SK-N-SH (cell line): ENCODE measurements around the gene COBL. TPM values are rescaled to one million over a fixed set of nuclear protein-coding genes. Genes with fewer than 3 reads are reported as not detected.

Experiments used
- CTCF ChIA-PET: fragments of 300-600, 350-600 bp; formaldehyde crosslinking; extraction: SDS; loops from one replicate; lab custom pipeline; 2021; lab: Yijun Ruan, JAX
- POLR2A ChIA-PET: fragments of 350-600 bp; sonication (Branson Sonifier 250); formaldehyde crosslinking; extraction: SDS; loops from one replicate; lab custom pipeline; 2020; ENCODE audit warnings: antibody characterized with exemption, inconsistent platforms; lab: Yijun Ruan, JAX
- DNase-seq: peaks from one replicate; pipeline ENCODE4 v3.0.0; 2012
- H2AFZ ChIP-seq: fragments of 200-600 bp; sonication (generic); 2 replicates; pipeline ENCODE4 v1.8.1; 2016; ENCODE audit warnings: antibody characterized with exemption, mild to moderate bottlenecking, low read depth
- H3F3A ChIP-seq: fragments of 200-600 bp; sonication (generic); replicated peaks from 2 replicates; pipeline ENCODE3; 2016; ENCODE audit warnings: antibody characterized with exemption, mild to moderate bottlenecking; ENCODE audit not compliant: insufficient read depth
- H3K27ac ChIP-seq, 2 experiments: fragments of 200-500 bp in 1 of 2; fragments of 200-600 bp in 1 of 2; sonication (Bioruptor generic) in 1 of 2; sonication (generic), shearing (Covaris generic) in 1 of 2; 2 replicates each; pipeline versions ENCODE4 v1.5.1 to v1.6.1; 2014 to 2016; ENCODE audit warnings: low read depth in 2 of 2, inconsistent platforms in 1 of 2, low read length in 1 of 2, mild to moderate bottlenecking in 1 of 2, mixed read lengths in 1 of 2
- H3K27me3 ChIP-seq: fragments of 200-600 bp; sonication (generic), shearing (Covaris generic); 2 replicates; pipeline ENCODE4 v1.6.1; 2016; ENCODE audit warnings: mixed run types; ENCODE audit not compliant: insufficient read depth
- H3K36me3 ChIP-seq, 2 experiments: fragments of 200-500 bp in 1 of 2; fragments of 200-600 bp in 1 of 2; sonication (Bioruptor generic) in 1 of 2; sonication (generic) in 1 of 2; replicated peaks in 1 of 2; 2 replicates each; pipeline versions ENCODE3 to v1.5.1; 2014 to 2016; ENCODE audit warnings: low read length in 1 of 2, mild to moderate bottlenecking in 1 of 2; ENCODE audit not compliant: insufficient read depth in 2 of 2, control insufficient read depth in 1 of 2
- H3K4me1 ChIP-seq, 2 experiments: fragments of 200-500 bp in 1 of 2; fragments of 200-600 bp in 1 of 2; sonication (Bioruptor generic) in 1 of 2; sonication (generic), shearing (Covaris generic) in 1 of 2; 2 replicates each; pipeline versions ENCODE4 v1.5.1 to v1.6.1; 2014 to 2016; ENCODE audit warnings: low read depth in 1 of 2, low read length in 1 of 2, mixed run types in 1 of 2; ENCODE audit not compliant: insufficient read depth in 2 of 2, control insufficient read depth in 1 of 2
- H3K4me2 ChIP-seq: fragments of 200-600 bp; sonication (generic), shearing (Covaris generic); 2 replicates; pipeline ENCODE4 v1.6.1; 2017; ENCODE audit warnings: mixed run types
- H3K4me3 ChIP-seq, 2 experiments: fragments of 200-500 bp in 1 of 2; fragments of 200-600 bp in 1 of 2; sonication (Bioruptor generic) in 1 of 2; sonication (generic), shearing (Covaris generic) in 1 of 2; 2 replicates each; pipeline versions ENCODE4 v1.5.1 to v1.8.1; 2014 to 2016; ENCODE audit warnings: low read depth in 2 of 2, inconsistent platforms in 1 of 2, low read length in 1 of 2, mild to moderate bottlenecking in 1 of 2, mixed read lengths in 1 of 2, moderate library complexity in 1 of 2
- H3K79me2 ChIP-seq: fragments of 200-600 bp; sonication (generic); 2 replicates; pipeline ENCODE4 v1.8.1; 2017; ENCODE audit warnings: mild to moderate bottlenecking; ENCODE audit not compliant: insufficient read depth
- H3K9ac ChIP-seq: fragments of 200-600 bp; sonication (generic); 2 replicates; pipeline ENCODE4 v1.6.1; 2017; ENCODE audit warnings: mixed run types
- H3K9me2 ChIP-seq: fragments of 200-600 bp; sonication (generic); 2 replicates; pipeline ENCODE4 v1.6.1; 2017; ENCODE audit warnings: mixed run types
- H3K9me3 ChIP-seq: fragments of 200-600 bp; sonication (generic); 2 replicates; pipeline ENCODE4 v1.6.1; 2017; ENCODE audit warnings: mixed run types, mild to moderate bottlenecking, moderate library complexity
- H4K20me1 ChIP-seq: fragments of 200-600 bp; sonication (generic); 2 replicates; pipeline ENCODE4 v1.6.1; 2017; ENCODE audit warnings: mild to moderate bottlenecking, mixed run types; ENCODE audit not compliant: insufficient read depth
- GATA2 ChIP-seq: sonication (generic); formaldehyde crosslinking; IDR thresholded peaks from 2 replicates; pipeline ENCODE4 v1.5.0; 2020; ENCODE audit warnings: mild to moderate bottlenecking, missing genetic modification reagents
- JUND ChIP-seq: IDR thresholded peaks from 2 replicates; pipeline ENCODE4 v1.4.0; 2012
- MEF2A ChIP-seq: IDR thresholded peaks from 2 replicates; pipeline ENCODE4 v1.4.0; 2012; ENCODE audit warnings: low read depth, borderline replicate concordance
- MXI1 ChIP-seq: IDR thresholded peaks from 2 replicates; pipeline ENCODE4 v1.6.1; 2012; ENCODE audit warnings: mild to moderate bottlenecking, low read depth, low read length, improper control_type of control experiment
- PBX3 ChIP-seq: IDR thresholded peaks from 2 replicates; pipeline ENCODE4; 2012
- RAD21 ChIP-seq: IDR thresholded peaks from 2 replicates; pipeline ENCODE4 v1.6.1; 2012; ENCODE audit warnings: mild to moderate bottlenecking, low read length
- RCOR1 ChIP-seq: fragments of 150-350 bp; IDR thresholded peaks from 2 replicates; pipeline ENCODE4 v1.6.1; 2017; ENCODE audit warnings: antibody characterized with exemption, low read length
- TCF12 ChIP-seq: IDR thresholded peaks from 2 replicates; pipeline ENCODE4 v1.4.0; 2012
- TEAD4 ChIP-seq: IDR thresholded peaks from 2 replicates; pipeline ENCODE4 v1.4.0; 2012; ENCODE audit warnings: mild to moderate bottlenecking, borderline replicate concordance; ENCODE audit not compliant: insufficient read depth
- USF2 ChIP-seq: fragments of 150-350 bp; IDR thresholded peaks from 2 replicates; pipeline ENCODE4 v1.6.1; 2017; ENCODE audit warnings: antibody characterized with exemption, low read length, low read depth, borderline replicate concordance
- WGBS: methylation state at CpG from one replicate; pipeline ENCODE4 v1.1.6; 2017; ENCODE audit warnings: low lambda C conversion rate; 5-methylcytosine and 5-hydroxymethylcytosine counted together
- polyA plus RNA-seq, 3 experiments: library from polyadenylated mRNA; depleted of rRNA; stranded (reverse); fragments of >200 nt; gene quantifications; 2 replicates each; pipeline ENCODE4 v1.2.3, GENCODE V29; 2012
- TF ChIP-seq, protein P1 (sequence below): fragments of 200-600 bp; sonication (generic); IDR thresholded peaks from 2 replicates; pipeline ENCODE4 v1.6.1; 2017; ENCODE audit warnings: antibody characterized with exemption, mild to moderate bottlenecking, moderate library complexity

Gene COBL
- polyA plus RNA-seq, 1 of the 3 experiments (the other 2 are of a cell fraction), result under 0.01 TPM

DNA sequence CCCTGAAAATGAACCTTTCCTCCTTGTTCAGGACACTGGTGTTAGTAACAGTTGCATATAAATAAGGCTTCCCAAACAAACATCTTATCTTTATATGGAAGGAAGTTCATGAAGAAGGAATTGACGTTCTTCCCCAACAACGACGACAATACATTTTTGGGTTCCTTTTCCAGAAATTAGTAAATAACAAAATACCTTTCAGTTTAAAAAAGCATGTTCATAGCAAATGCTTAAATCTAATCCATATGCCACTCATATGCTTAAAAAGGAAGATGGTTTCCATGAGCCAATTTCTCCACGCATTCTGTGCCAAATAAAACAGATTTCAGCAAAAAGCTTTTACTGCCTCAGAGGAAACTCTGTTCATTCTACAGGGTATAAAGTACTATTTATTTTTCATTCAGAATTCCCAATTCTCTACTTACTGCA is 182.6 kb downstream of the COBL start (continued):
- TF ChIP-seq MXI1 (no peak), JUND (no peak), GATA2 (CRISPR knock-in tag) (no peak), MEF2A (no peak), TEAD4 (no peak)

DNA sequence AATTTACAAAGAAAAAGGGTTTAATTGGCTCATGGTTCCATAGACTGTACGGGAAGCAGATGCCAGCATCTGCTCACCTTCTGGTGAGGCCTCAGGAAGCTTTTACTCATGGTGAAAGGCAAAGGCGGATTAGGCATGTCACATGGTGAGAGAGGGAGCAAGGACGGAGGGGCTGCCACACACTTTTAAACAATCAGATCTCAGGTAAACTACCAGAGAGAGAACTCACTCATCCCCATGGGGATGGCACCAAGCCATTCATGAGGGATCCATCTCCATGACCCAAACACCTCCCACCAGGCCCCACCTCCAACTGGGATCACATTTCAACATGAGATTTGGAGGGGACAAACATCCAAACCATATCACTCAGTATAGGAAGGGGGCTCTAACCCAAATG is 183.9 kb downstream of the COBL start:
- H3K4me1 ChIP-seq, result no peaks in the 10 kb centered on the region
- ChIA-PET CTCF (interaction anchor here (0.7 to 1.4 kb wide), 3 partner anchors 28 to 49 kb away, joined by 3 read pairs; no protein-coding TSS in a partner anchor), POLR2A (no interaction called here)
- no peaks in the 10 kb centered on the region for H3K36me3 ChIP-seq
- TF ChIP-seq USF2, result no peak
- no peak for TF ChIP-seq RAD21
- no peak for TF ChIP-seq GATA2 (CRISPR knock-in tag)
- TF ChIP-seq TCF12, result no peak
- TF ChIP-seq TEAD4, result no peak
- no peak for TF ChIP-seq RCOR1
- no peak for TF ChIP-seq PBX3
- TF ChIP-seq, protein P1, sequence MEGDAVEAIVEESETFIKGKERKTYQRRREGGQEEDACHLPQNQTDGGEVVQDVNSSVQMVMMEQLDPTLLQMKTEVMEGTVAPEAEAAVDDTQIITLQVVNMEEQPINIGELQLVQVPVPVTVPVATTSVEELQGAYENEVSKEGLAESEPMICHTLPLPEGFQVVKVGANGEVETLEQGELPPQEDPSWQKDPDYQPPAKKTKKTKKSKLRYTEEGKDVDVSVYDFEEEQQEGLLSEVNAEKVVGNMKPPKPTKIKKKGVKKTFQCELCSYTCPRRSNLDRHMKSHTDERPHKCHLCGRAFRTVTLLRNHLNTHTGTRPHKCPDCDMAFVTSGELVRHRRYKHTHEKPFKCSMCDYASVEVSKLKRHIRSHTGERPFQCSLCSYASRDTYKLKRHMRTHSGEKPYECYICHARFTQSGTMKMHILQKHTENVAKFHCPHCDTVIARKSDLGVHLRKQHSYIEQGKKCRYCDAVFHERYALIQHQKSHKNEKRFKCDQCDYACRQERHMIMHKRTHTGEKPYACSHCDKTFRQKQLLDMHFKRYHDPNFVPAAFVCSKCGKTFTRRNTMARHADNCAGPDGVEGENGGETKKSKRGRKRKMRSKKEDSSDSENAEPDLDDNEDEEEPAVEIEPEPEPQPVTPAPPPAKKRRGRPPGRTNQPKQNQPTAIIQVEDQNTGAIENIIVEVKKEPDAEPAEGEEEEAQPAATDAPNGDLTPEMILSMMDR, result no peak
- H3K79me2 ChIP-seq, result no peaks in the 10 kb centered on the region
- peaks cover 8% of the 10 kb centered on the region; the same call in 1 of the 2 replicates for H3K27me3 ChIP-seq
- WGBS, result 27% methylated on average over 3 of the region's 3 CpGs
- no peak overlapping the region for H3K4me3 ChIP-seq
- H3K4me2 ChIP-seq, result no peak overlapping the region
- H3F3A ChIP-seq, result no peaks in the 10 kb centered on the region
- no peaks in the 10 kb centered on the region for H3K9me3 ChIP-seq
- H3K9ac ChIP-seq, result no peak overlapping the region
- H2AFZ ChIP-seq, result no peak overlapping the region
- H4K20me1 ChIP-seq, result no peaks in the 10 kb centered on the region
- no peaks in the 10 kb centered on the region for H3K9me2 ChIP-seq
- DNase-seq, result no peak
- no peak overlapping the region for H3K27ac ChIP-seq
